H1 (cell line): ENCODE results near the gene TP73. TPM values are rescaled to one million over a fixed set of nuclear protein-coding genes. Genes with fewer than 3 reads are reported as not detected.
A peak's percentile ranks its signal among the peaks of the same experiment; 100 is the strongest.

ENCODE experiments used
- CTCF ChIA-PET: fragments of 300-600 bp; sonication (Branson Sonifier 250); formaldehyde crosslinking; loops from one replicate; lab custom pipeline; 2021; ENCODE audit not compliant: partially characterized antibody; lab: Charles Lee
- POLR2A ChIA-PET: fragments of 300-600 bp; sonication (Branson Sonifier 250); formaldehyde crosslinking; loops from one replicate; lab custom pipeline; 2021; ENCODE audit warnings: inconsistent platforms; ENCODE audit not compliant: partially characterized antibody; lab: Charles Lee
- DNase-seq, 2 experiments: peaks; one replicate each; pipeline versions ENCODE4 v3.0.0 to v3.0.0-alpha.2; 2010 to 2022; ENCODE audit warnings: low spot score in 2 of 2, low read depth in 1 of 2, mixed read lengths in 1 of 2
- FAIRE-seq: peaks from 2 replicates; lab custom pipeline; 2011; peaks lifted over from hg19 to GRCh38; lab: Jason Lieb, UNC
- H2AFZ ChIP-seq: 2 replicates; pipeline ENCODE4 v1.8.1; 2012; ENCODE audit warnings: low read length, inconsistent platforms
- H2AK5ac ChIP-seq: 2 replicates; pipeline ENCODE4 v1.6.1; 2013; ENCODE audit warnings: low read depth, low read length
- H2BK120ac ChIP-seq: replicated peaks from 2 replicates; pipeline ENCODE3; 2013; ENCODE audit warnings: low read depth, low read length, inconsistent platforms
- H2BK12ac ChIP-seq: 2 replicates; pipeline ENCODE4 v1.6.1; 2013; ENCODE audit warnings: low read depth, low read length
- H2BK15ac ChIP-seq: 2 replicates; pipeline ENCODE4 v1.6.1; 2013; ENCODE audit warnings: low read length
- H2BK20ac ChIP-seq: 2 replicates; pipeline ENCODE4 v1.6.1; 2013; ENCODE audit warnings: low read length
- H2BK5ac ChIP-seq: 2 replicates; pipeline ENCODE4 v1.6.1; 2013; ENCODE audit warnings: low read depth, low read length
- H3K14ac ChIP-seq: 2 replicates; pipeline ENCODE4 v1.6.1; 2013; ENCODE audit warnings: inconsistent platforms; ENCODE audit not compliant: insufficient read length
- H3K18ac ChIP-seq: 2 replicates; pipeline ENCODE4 v1.6.1; 2013; ENCODE audit warnings: low read length; ENCODE audit errors: extremely low read depth
- H3K23ac ChIP-seq: 2 replicates; pipeline ENCODE4 v1.6.1; 2013; ENCODE audit warnings: inconsistent platforms; ENCODE audit not compliant: insufficient read length
- H3K23me2 ChIP-seq: 2 replicates; pipeline ENCODE4 v1.6.1; 2013; ENCODE audit warnings: low read depth, low read length
- H3K27ac ChIP-seq: 2 replicates; pipeline ENCODE4 v1.6.1; 2011; ENCODE audit warnings: low read depth, low read length, inconsistent platforms
- H3K27me3 ChIP-seq, 4 experiments: replicated peaks in 1 of 4; 1 replicate in 1 of 4; 2 replicates in 3 of 4; pipeline versions ENCODE4 v1.6.1 to v1.8.1; 2011 to 2013; ENCODE audit warnings: low read length in 3 of 4, mild to moderate bottlenecking in 3 of 4, inconsistent platforms in 2 of 4, mixed read lengths in 2 of 4, moderate library complexity in 1 of 4; ENCODE audit not compliant: control insufficient read depth in 3 of 4, insufficient read depth in 3 of 4; ENCODE audit errors: extremely low read depth in 1 of 4
- H3K36me3 ChIP-seq, 4 experiments: 2 replicates each; pipeline versions ENCODE4 v1.6.1 to v1.8.1; 2011 to 2013; ENCODE audit warnings: mild to moderate bottlenecking in 4 of 4, low read length in 3 of 4, moderate library complexity in 2 of 4, control low read depth in 1 of 4, inconsistent platforms in 1 of 4; ENCODE audit not compliant: insufficient read depth in 4 of 4, control insufficient read depth in 2 of 4
- H3K4ac ChIP-seq: replicated peaks from 2 replicates; pipeline ENCODE3; 2013; ENCODE audit warnings: low read length, low read depth, mixed read lengths, inconsistent platforms; ENCODE audit not compliant: insufficient read length
- H3K4me1 ChIP-seq, 4 experiments: replicated peaks in 1 of 4; 1 replicate in 1 of 4; 2 replicates in 3 of 4; pipeline versions ENCODE4 v1.6.1 to v1.8.1; 2011 to 2013; ENCODE audit warnings: low read length in 3 of 4, inconsistent platforms in 2 of 4, mixed read lengths in 1 of 4; ENCODE audit not compliant: insufficient read depth in 4 of 4, control insufficient read depth in 3 of 4
- H3K4me2 ChIP-seq, 2 experiments: 2 replicates each; pipeline versions ENCODE4 v1.6.1 to v1.8.1; 2011 to 2013; ENCODE audit warnings: low read depth in 2 of 2, low read length in 2 of 2, control low read depth in 1 of 2, inconsistent platforms in 1 of 2, mild to moderate bottlenecking in 1 of 2; ENCODE audit not compliant: insufficient read depth in 1 of 2
- H3K4me3 ChIP-seq, 4 experiments: fragments of 200-600, 300-600 bp in 1 of 4; sonication (generic), shearing (Covaris generic), sonication (Bioruptor Twin) in 1 of 4; 2 replicates each; pipeline versions ENCODE4 v1.5.1 to v1.8.1; 2011 to 2016; ENCODE audit warnings: low read length in 4 of 4, low read depth in 3 of 4, control low read depth in 2 of 4, inconsistent platforms in 2 of 4, mild to moderate bottlenecking in 2 of 4, mixed read lengths in 1 of 4, moderate library complexity in 1 of 4; ENCODE audit not compliant: insufficient read depth in 2 of 4; ENCODE audit errors: extremely low read depth in 1 of 4
- H3K56ac ChIP-seq: replicated peaks from 2 replicates; pipeline ENCODE3; 2013; ENCODE audit warnings: low read depth, mild to moderate bottlenecking, mixed read lengths, low read length, inconsistent platforms; ENCODE audit not compliant: insufficient read length
- H3K79me1 ChIP-seq: 2 replicates; pipeline ENCODE4 v1.6.1; 2013; ENCODE audit warnings: low read depth, low read length, control low read depth
- H3K79me2 ChIP-seq, 2 experiments: 2 replicates each; pipeline versions ENCODE4 v1.6.1 to v1.8.1; 2012 to 2013; ENCODE audit warnings: low read length in 2 of 2, mild to moderate bottlenecking in 2 of 2, inconsistent platforms in 1 of 2; ENCODE audit not compliant: insufficient read depth in 2 of 2, control insufficient read depth in 1 of 2
- H3K9ac ChIP-seq, 4 experiments: replicated peaks in 1 of 4; 1 replicate in 1 of 4; 2 replicates in 3 of 4; pipeline versions ENCODE4 v1.6.1 to v1.8.1; 2011 to 2013; ENCODE audit warnings: low read depth in 3 of 4, low read length in 3 of 4, control low read depth in 2 of 4, mild to moderate bottlenecking in 2 of 4, moderate library complexity in 2 of 4, inconsistent platforms in 1 of 4; ENCODE audit errors: extremely low read depth in 1 of 4
- H3K9me3 ChIP-seq, 2 experiments: 2 replicates each; pipeline versions ENCODE4 v1.6.1 to v1.8.1; 2012 to 2013; ENCODE audit warnings: mild to moderate bottlenecking in 2 of 2, moderate library complexity in 2 of 2, control low read depth in 1 of 2, inconsistent platforms in 1 of 2, low read depth in 1 of 2, low read length in 1 of 2, mixed read lengths in 1 of 2; ENCODE audit not compliant: insufficient read depth in 2 of 2
- H4K20me1 ChIP-seq, 2 experiments: replicated peaks in 1 of 2; 2 replicates each; pipeline versions ENCODE3 to v1.8.1; 2011 to 2013; ENCODE audit warnings: inconsistent platforms in 2 of 2, low read length in 2 of 2, mild to moderate bottlenecking in 1 of 2; ENCODE audit not compliant: insufficient read depth in 2 of 2, control insufficient read depth in 1 of 2
- H4K5ac ChIP-seq: 2 replicates; pipeline ENCODE4 v1.6.1; 2013; ENCODE audit warnings: low read length, low read depth, mixed read lengths, inconsistent platforms; ENCODE audit not compliant: insufficient read length
- H4K8ac ChIP-seq: 2 replicates; pipeline ENCODE4 v1.8.0; 2013; ENCODE audit warnings: mild to moderate bottlenecking, moderate library complexity, low read length, inconsistent platforms; ENCODE audit not compliant: insufficient read depth; ENCODE audit errors: extremely low read depth
- H4K91ac ChIP-seq: replicated peaks from 2 replicates; pipeline ENCODE3; 2013; ENCODE audit warnings: low read length, mixed read lengths, inconsistent platforms; ENCODE audit not compliant: insufficient read length
- ASH2L ChIP-seq: fragments of 200-600, 300-600 bp; sonication (generic); IDR thresholded peaks from one replicate; pipeline ENCODE4 v1.7.1; 2017; ENCODE audit warnings: low read length
- CHD2 ChIP-seq: IDR thresholded peaks from 2 replicates; pipeline ENCODE4 v1.6.1; 2012; ENCODE audit warnings: low read length, improper control_type of control experiment
- EZH2 ChIP-seq: fragments of 200-600 bp; sonication (generic); IDR thresholded peaks from 2 replicates; pipeline ENCODE4 v1.7.1; 2012; ENCODE audit warnings: low read depth, mild to moderate bottlenecking, moderate library complexity, low read length, inconsistent platforms; ENCODE audit not compliant: severe bottlenecking
- JUN ChIP-seq: IDR thresholded peaks from 2 replicates; pipeline ENCODE4 v1.6.1; 2011; ENCODE audit warnings: low read depth, mild to moderate bottlenecking, improper control_type of control experiment, low read length
- KDM1A ChIP-seq: fragments of 200-600, 300-600 bp; sonication (generic); IDR thresholded peaks from 2 replicates; pipeline ENCODE4 v1.7.1; 2016; ENCODE audit warnings: mild to moderate bottlenecking, low read length, borderline replicate concordance
- KDM4A ChIP-seq: IDR thresholded peaks from one replicate; pipeline ENCODE4 v1.7.1; 2012; ENCODE audit warnings: low read depth, mild to moderate bottlenecking, moderate library complexity, low read length, inconsistent platforms; ENCODE audit not compliant: severe bottlenecking
- NANOG ChIP-seq: IDR thresholded peaks from 2 replicates; pipeline ENCODE4 v1.6.1; 2011; ENCODE audit warnings: low read length, low read depth, mild to moderate bottlenecking, inconsistent platforms; ENCODE audit not compliant: insufficient read depth, poor library complexity, severe bottlenecking
- SAP30 ChIP-seq: fragments of 300-600 bp; sonication (generic); IDR thresholded peaks from 2 replicates; pipeline ENCODE4 v1.7.1; 2012; ENCODE audit warnings: low read length, moderate library complexity, mild to moderate bottlenecking, inconsistent platforms; ENCODE audit not compliant: insufficient read depth, insufficient replicate concordance
- SUZ12 ChIP-seq: fragments of 200-600 bp; sonication (generic); IDR thresholded peaks from 2 replicates; pipeline ENCODE4 v1.6.1; 2012; ENCODE audit warnings: mild to moderate bottlenecking, inconsistent platforms, low read length, moderate library complexity, mixed read lengths
- WGBS, 2 experiments: shearing (Covaris generic) in 1 of 2; methylation state at CpG; one replicate each; pipeline versions ENCODE4 v1.1.6 to v1.1.7; 2013 to 2015; ENCODE audit warnings: low lambda C conversion rate in 2 of 2, mixed read lengths in 2 of 2, inconsistent platforms in 1 of 2, low coverage in 1 of 2, missing lambda C conversion rate in 1 of 2; ENCODE audit not compliant: insufficient replicate concordance in 2 of 2, insufficient coverage in 1 of 2, insufficient read length in 1 of 2; ENCODE audit errors: extremely low coverage in 1 of 2, missing lambda C conversion rate in 1 of 2; 5-methylcytosine and 5-hydroxymethylcytosine counted together
- polyA plus RNA-seq, 7 experiments: library from polyadenylated mRNA; depleted of rRNA in 3 of 7; stranded (reverse) in 5 of 7; unstranded in 2 of 7; fragments of >200 nt in 5 of 7; fragments of 200-250 nt in 2 of 7; gene quantifications; 1 replicate in 5 of 7; 2 replicates in 1 of 7; 4 replicates in 1 of 7; pipeline versions ENCODE4 v1.2.1 to v1.2.3, GENCODE V29; 2011 to 2013; ENCODE audit warnings: missing spikeins in 2 of 7, mixed read lengths in 2 of 7
- total RNA-seq: library from RNA; stranded (reverse); fragmentation: NEBNext Ultra II Directional; extraction: Animal tissue kit (Norgen Biotek cat#: 25700); gene quantifications from 2 replicates; pipeline ENCODE4 v1.2.1, GENCODE V29; 2021

Gene TP73
- total and polyA plus RNA-seq, 2 of the 8 experiments (the other 6 are each of a cell fraction or from before 2014, with no cell fraction given) = 2.6 to 3.1 TPM

DNA sequence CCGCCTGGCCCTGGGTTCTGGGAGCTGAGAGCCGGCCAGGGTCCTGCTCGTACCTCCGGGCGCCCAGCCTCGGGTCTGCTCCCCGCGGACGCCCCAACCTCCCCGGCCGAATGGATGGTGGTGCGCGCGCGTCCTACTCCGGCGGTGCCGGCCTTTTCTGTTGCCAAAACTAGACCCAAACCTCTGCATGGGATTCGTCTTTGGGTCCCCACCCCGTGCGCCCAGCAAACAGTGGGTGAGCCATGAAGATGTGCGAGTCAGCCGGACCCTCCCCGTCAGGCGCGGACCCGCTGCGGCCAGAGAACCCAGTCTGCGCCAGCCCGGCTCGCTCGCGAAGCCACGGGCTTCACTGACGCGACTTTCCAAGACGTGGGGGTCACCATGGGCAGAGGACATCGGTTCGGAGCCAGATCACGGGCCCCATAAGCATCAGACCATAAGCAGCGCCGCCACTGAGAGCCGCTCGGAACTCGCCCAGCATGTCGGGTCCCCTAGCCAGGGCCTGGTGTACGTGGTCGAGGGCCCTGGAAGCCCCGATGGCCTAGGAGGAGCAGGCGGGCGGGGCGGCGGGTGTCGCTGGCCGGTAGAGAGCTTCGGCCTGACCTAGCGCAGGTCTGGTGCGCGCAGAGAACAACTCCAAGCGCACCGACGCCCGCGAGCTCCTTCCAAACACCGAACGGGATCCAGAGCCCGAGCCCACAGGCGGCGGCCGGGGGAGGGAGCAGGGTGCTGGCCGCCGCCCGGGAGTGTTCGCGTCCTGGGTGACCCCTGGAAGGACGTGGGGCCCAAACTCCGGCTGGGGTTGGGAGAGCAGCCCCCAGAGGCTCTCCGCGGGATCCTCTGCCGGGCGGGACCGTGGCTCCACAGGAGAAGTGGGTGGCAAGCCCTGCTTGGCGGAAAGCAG lies 1.0 kb upstream of the TP73 start:
- H2BK12ac ChIP-seq = peak overlapping the region; percentile 27; the same call in 1 of the 2 replicates
- peak overlapping the region; percentile 48; the same call in 1 of the 2 replicates for H3K18ac ChIP-seq
- no peak overlapping the region for H3K56ac ChIP-seq
- H2BK5ac ChIP-seq = no peak overlapping the region
- no peak overlapping the region for H3K27ac ChIP-seq
- peak overlapping the region; percentile 51 to 97 (median 58) for H3K4me3 ChIP-seq
- no peak overlapping the region for H4K8ac ChIP-seq
- peaks cover 0 to 21% (median 3%) of the 10 kb centered on the region in 4 experiments; a peak in 5 of 7 replicates for H3K4me1 ChIP-seq
- no peak overlapping the region for H4K5ac ChIP-seq
- H2BK15ac ChIP-seq = 0 out of 2 replicates have a peak overlapping the region, but pooled peaks have one; percentile 5
- no peak overlapping the region for H2BK20ac ChIP-seq
- H3K4me2 ChIP-seq = peak overlapping the region; percentile 77 to 81
- H3K9me3 ChIP-seq = no peaks in the 10 kb centered on the region
- H3K23ac ChIP-seq = no peak overlapping the region
- H3K4ac ChIP-seq = no peak overlapping the region
- no peak overlapping the region for H2BK120ac ChIP-seq
- no peak overlapping the region; the same call in 1 of the 2 replicates for H2AFZ ChIP-seq
- H4K91ac ChIP-seq = no peak overlapping the region
- peaks cover 0 to 14% (median 10%) of the 10 kb centered on the region in 4 experiments; a peak in 4 of 8 replicates for H3K36me3 ChIP-seq
- ChIA-PET POLR2A (interaction anchor here (0.7 to 1.2 kb wide), 2 partner anchors 197 to 224 kb away, joined by 3 to 5 read pairs; partner anchors contain the start of gene ARHGEF16), CTCF (interaction anchor here (0.8 to 3.0 kb wide), 7 partner anchors 11 to 198 kb away, joined by 3 to 16 read pairs (median 7); no protein-coding TSS in a partner anchor)
- peaks cover 20% of the 10 kb centered on the region; the same call in 1 of the 2 replicates for H3K23me2 ChIP-seq
- H2AK5ac ChIP-seq = no peak overlapping the region
- peaks cover 0 to 9% of the 10 kb centered on the region in 2 experiments; a peak in 1 of 4 replicates for H3K79me2 ChIP-seq
- H3K27me3 ChIP-seq = peaks cover 46 to 63% (median 58%) of the 10 kb centered on the region in 4 experiments
- H3K14ac ChIP-seq = no peak overlapping the region
- 4% methylated on average over 56 of the region's 83 CpGs; no CpG with 5 or more reads in 1 of the 2 experiments for WGBS, 2 experiments
- peaks cover 3% of the 10 kb centered on the region; the same call in 1 of the 2 replicates for H3K79me1 ChIP-seq
- no peak for FAIRE-seq
- H4K20me1 ChIP-seq = peaks cover 0 to 4% of the 10 kb centered on the region in 2 experiments
- H3K9ac ChIP-seq = no peak overlapping the region
- DNase-seq = peak in 1 of 2 experiments; percentile 82
- TF ChIP-seq KDM4A (peak; percentile 57), ASH2L (peak; percentile 60), EZH2 (peak; percentile 98), JUN (no peak), SAP30 (no peak), SUZ12 (peak; percentile 96; the same call in 1 of the 2 replicates), NANOG (no peak), CHD2 (no peak), KDM1A (no peak)
